Measurements from ENCODE around the gene MYCBP2.

GRCh38 chr13:77190349-77190958, 136.4 kb downstream of the MYCBP2 start:
- TF ChIP-seq CTCF (IDR thresholded peaks at IDR 0.05) = no peak
- no peak for TF ChIP-seq POLR2A (IDR thresholded peaks at IDR 0.05)
